HUES64 (cell line): ENCODE data around the gene IL17RB.

Experiments
- H3K27ac ChIP-seq: 2 replicates; pipeline ENCODE4 v1.7.0; 2013; ENCODE audit warnings: low read depth, low read length, inconsistent platforms
- H3K27me3 ChIP-seq: 2 replicates; pipeline ENCODE4 v1.6.1; 2013; ENCODE audit warnings: mild to moderate bottlenecking, low read length; ENCODE audit not compliant: insufficient read depth
- H3K36me3 ChIP-seq: 2 replicates; pipeline ENCODE4 v1.6.1; 2013; ENCODE audit warnings: mild to moderate bottlenecking, low read length; ENCODE audit not compliant: insufficient read depth
- H3K4me1 ChIP-seq: 2 replicates; pipeline ENCODE4 v1.6.1; 2013; ENCODE audit warnings: mild to moderate bottlenecking, low read length, moderate library complexity; ENCODE audit not compliant: insufficient read depth
- H3K4me3 ChIP-seq: 2 replicates; pipeline ENCODE4 v1.5.1; 2013; ENCODE audit warnings: mild to moderate bottlenecking, low read length, moderate library complexity
- H3K9ac ChIP-seq: 2 replicates; pipeline ENCODE4 v1.6.1; 2013; ENCODE audit warnings: mild to moderate bottlenecking, low read depth, low read length
- H3K9me3 ChIP-seq: 2 replicates; pipeline ENCODE4 v1.6.1; 2013; ENCODE audit warnings: low read depth, low read length; ENCODE audit not compliant: insufficient read depth
- WGBS: fragments of 150-250, 120-280 bp; methylation state at CpG from one replicate; pipeline ENCODE4 v1.1.7; 2013; ENCODE audit warnings: missing lambda C conversion rate; 5-methylcytosine and 5-hydroxymethylcytosine counted together

IL17RB gene

DNA sequence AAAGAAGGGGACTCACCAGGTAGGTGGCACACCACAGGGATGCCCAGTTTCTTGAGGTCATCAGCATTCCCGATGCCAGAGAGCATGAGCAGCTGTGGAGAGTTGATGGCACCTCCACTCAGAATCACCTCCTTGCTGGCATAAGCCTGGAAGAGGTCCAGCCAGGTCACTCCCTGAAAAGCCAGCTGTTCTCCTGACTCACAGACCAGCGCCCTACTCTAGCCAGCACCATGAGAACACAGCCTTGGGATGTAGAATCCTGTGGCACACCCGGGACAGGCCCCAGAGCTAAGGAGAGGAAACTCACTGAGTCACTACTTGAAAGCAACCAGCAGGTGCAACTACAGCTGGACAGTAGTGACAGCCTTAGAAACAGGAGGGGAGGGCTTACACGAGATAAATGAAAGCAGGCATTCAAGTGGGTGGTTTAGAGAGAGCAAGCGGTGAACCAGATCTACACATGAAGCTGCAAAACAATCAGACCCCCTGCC lies 24.7 kb upstream of the IL17RB start:
- Histone ChIP-seq H3K36me3 (peaks cover 29% of the 10 kb centered on the region), H3K27me3 (no peaks in the 10 kb centered on the region), H3K4me1 (no peaks in the 10 kb centered on the region), H3K4me3 (no peak overlapping the region), H3K27ac (no peak overlapping the region), H3K9ac (no peak overlapping the region), H3K9me3 (no peaks in the 10 kb centered on the region)
- 83% methylated on average over 5 of the region's 5 CpGs for WGBS

DNA sequence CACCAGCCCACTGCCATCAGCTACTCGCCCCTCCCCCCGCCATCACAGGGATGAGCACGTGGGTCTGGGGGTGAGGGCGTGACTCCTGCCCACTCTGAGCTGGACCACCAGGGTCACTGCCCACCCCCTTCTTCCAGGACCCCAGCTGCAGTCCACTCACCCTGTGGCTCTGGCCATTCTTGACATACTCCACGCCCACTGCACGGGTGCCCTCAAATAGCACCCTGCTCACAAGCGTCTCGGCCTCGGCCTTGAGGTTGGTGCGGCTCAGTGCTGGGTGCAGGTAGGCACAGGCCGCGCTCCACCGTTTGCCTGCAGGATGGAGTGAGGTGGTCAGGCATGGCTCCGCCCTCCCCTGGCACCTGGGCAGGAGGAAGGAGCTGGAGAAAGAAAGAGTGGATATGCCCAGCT lies 24.0 kb upstream of the IL17RB start:
- H3K9me3 ChIP-seq = no peaks in the 10 kb centered on the region
- H3K36me3 ChIP-seq = peaks cover 25% of the 10 kb centered on the region
- no peaks in the 10 kb centered on the region for H3K4me1 ChIP-seq
- H3K27me3 ChIP-seq = no peaks in the 10 kb centered on the region
- H3K27ac ChIP-seq = no peak overlapping the region
- no peak overlapping the region for H3K4me3 ChIP-seq
- no peak overlapping the region for H3K9ac ChIP-seq
- WGBS = 92% methylated on average over 14 of the region's 14 CpGs

- H3K4me3 ChIP-seq = no peak overlapping the region
- 94% methylated on average over 67 of the region's 67 CpGs for WGBS
- no peak overlapping the region for H3K9ac ChIP-seq
- H3K4me1 ChIP-seq = no peaks in the 10 kb centered on the region
- no peaks in the 10 kb centered on the region for H3K27me3 ChIP-seq
- H3K9me3 ChIP-seq = no peaks in the 10 kb centered on the region
- no peak overlapping the region for H3K27ac ChIP-seq
- H3K36me3 ChIP-seq = peaks cover 16% of the 10 kb centered on the region
Measured at GRCh38 chr3:53823026-53823955, 23.1 kb upstream of the IL17RB start.

DNA sequence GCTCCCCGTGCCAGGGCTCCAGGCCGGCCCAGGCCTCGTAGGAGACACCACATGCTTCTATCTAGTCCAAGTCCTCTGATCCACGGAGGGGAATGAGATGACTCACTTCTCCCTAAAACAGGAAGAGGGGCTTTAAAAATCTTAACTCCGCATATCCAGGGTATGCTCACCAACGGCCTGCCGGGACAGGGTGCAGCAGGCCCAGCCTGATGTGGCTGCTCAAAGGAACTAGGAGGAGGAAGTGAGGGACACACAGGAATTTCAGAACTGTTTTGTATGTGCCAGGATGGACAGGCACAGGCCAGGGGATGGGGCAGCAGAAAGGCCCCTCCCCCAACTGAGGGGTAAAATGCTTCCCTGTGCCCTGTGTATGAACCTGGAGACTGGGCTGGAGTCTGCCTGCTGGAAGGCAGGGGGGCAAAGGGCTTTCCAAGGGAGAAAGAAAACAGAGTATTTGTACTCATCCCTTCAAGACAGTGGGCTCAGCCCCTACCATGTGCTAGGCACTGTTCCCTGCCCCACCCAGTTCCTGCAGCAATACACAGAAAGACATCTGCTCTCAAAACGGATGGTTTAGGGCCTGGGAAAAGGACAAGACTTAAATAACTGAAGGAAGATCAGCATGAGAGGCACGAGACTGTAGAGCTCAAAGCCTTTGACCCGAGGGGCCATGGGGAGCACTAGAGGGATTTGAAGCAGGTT lies 22.3 kb upstream of the IL17RB start:
- H3K9me3 ChIP-seq = no peaks in the 10 kb centered on the region
- H3K4me3 ChIP-seq = no peak overlapping the region
- H3K27ac ChIP-seq = no peak overlapping the region
- no peak overlapping the region for H3K9ac ChIP-seq
- H3K36me3 ChIP-seq = peaks cover 8% of the 10 kb centered on the region
- H3K27me3 ChIP-seq = no peaks in the 10 kb centered on the region
- H3K4me1 ChIP-seq = no peaks in the 10 kb centered on the region
- 73% methylated on average over 10 of the region's 10 CpGs for WGBS

GRCh38 chr3:53824795-53825194 lies 21.6 kb upstream of the IL17RB start:
- no peak overlapping the region for H3K27ac ChIP-seq
- H3K9me3 ChIP-seq = no peaks in the 10 kb centered on the region
- no peak overlapping the region for H3K4me3 ChIP-seq
- H3K36me3 ChIP-seq = peaks cover 6% of the 10 kb centered on the region; the same call in 1 of the 2 replicates
- no peaks in the 10 kb centered on the region for H3K4me1 ChIP-seq
- H3K9ac ChIP-seq = no peak overlapping the region
- WGBS = 88% methylated on average over 4 of the region's 4 CpGs
- no peaks in the 10 kb centered on the region for H3K27me3 ChIP-seq

DNA sequence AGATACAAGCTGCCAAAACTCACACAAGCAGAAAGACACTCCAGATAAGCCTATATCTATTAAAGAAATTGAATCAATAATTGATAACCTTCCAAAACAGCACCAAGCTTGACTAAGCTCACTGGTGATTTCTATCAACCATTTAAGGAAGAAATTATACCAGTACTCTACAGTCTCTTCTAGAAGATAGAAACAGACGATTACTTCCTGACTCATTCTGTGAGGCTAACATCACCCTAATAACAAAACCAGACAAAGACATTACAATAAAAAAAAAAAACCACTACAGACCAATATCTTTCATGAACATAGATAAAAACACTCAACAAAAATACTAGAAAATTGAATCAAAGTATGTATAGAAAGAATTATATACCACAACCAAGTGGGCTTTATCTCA lies 20.3 kb upstream of the IL17RB start:
- 83% methylated on average over 1 of the region's 1 CpG for WGBS
- H3K4me1 ChIP-seq = no peaks in the 10 kb centered on the region
- no peaks in the 10 kb centered on the region for H3K9me3 ChIP-seq
- H3K9ac ChIP-seq = no peak overlapping the region
- H3K36me3 ChIP-seq = no peaks in the 10 kb centered on the region
- no peaks in the 10 kb centered on the region for H3K27me3 ChIP-seq
- H3K4me3 ChIP-seq = no peak overlapping the region
- no peak overlapping the region for H3K27ac ChIP-seq

GRCh38 chr3:53828581-53828980 lies 17.8 kb upstream of the IL17RB start:
- Histone ChIP-seq H3K9me3 (no peaks in the 10 kb centered on the region), H3K27me3 (no peaks in the 10 kb centered on the region), H3K4me1 (no peaks in the 10 kb centered on the region), H3K4me3 (no peak overlapping the region), H3K36me3 (no peaks in the 10 kb centered on the region), H3K9ac (no peak overlapping the region), H3K27ac (no peak overlapping the region)
- WGBS = 86% methylated on average over 1 of the region's 1 CpG

DNA sequence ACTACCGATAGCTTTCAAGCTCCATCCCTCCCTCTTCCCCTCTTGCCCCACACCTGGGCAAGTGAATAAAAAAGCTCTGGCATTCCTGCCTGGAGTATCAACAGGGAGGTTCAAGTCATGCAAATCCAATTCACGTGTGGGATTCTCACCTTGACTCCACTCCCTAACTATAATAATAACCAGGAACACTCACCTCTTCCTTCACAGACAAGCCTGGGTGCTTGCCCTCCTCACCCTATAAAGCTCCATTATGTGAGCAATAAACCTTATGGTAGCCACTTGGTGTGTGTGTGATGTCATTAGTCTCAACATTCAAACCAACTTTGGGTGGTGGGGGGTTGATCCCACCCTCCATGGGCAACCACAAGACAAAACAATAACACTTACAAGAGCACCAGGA lies 16.8 kb upstream of the IL17RB start:
- 85% methylated on average over 2 of the region's 2 CpGs for WGBS
- no peaks in the 10 kb centered on the region for H3K4me1 ChIP-seq
- H3K36me3 ChIP-seq = no peaks in the 10 kb centered on the region
- H3K27ac ChIP-seq = no peak overlapping the region
- H3K9me3 ChIP-seq = no peaks in the 10 kb centered on the region
- no peak overlapping the region for H3K9ac ChIP-seq
- no peaks in the 10 kb centered on the region for H3K27me3 ChIP-seq
- H3K4me3 ChIP-seq = no peak overlapping the region

GRCh38 chr3:53830944-53831343 lies 15.4 kb upstream of the IL17RB start:
- H3K9ac ChIP-seq = no peak overlapping the region
- H3K4me1 ChIP-seq = no peaks in the 10 kb centered on the region
- H3K9me3 ChIP-seq = no peaks in the 10 kb centered on the region
- no peak overlapping the region for H3K4me3 ChIP-seq
- H3K27me3 ChIP-seq = no peaks in the 10 kb centered on the region
- 93% methylated on average over 6 of the region's 6 CpGs for WGBS
- no peaks in the 10 kb centered on the region for H3K36me3 ChIP-seq
- H3K27ac ChIP-seq = no peak overlapping the region

DNA sequence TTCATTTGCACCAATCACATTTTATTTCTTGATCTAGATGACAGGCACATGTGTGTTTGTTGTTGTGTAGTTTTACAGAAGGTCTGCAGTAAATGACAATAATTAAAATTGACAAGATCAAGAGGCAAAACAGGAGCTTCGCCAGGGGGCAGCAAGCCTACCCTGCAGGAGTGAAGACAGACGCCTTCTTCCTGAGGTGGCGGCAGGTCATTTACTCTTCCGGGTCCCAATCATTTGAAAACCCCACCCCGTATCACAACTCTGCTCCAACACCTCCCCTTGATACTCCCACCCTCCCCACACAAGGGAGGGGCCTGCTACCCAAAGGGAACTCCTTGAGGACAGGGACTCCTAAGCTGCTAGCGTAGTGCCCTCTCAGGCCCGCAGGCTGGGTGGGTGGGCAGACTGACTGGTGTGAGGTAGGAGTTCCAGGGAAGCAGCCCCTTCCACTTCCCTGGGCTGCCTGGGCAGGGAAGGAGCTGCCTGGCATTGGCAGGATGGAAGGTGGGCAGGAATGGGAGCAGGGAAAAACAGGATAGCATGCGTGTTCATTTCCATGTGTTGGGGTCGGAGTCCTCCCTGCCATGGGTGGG lies 13.2 kb upstream of the IL17RB start:
- no peaks in the 10 kb centered on the region for H3K36me3 ChIP-seq
- 91% methylated on average over 9 of the region's 9 CpGs for WGBS
- no peaks in the 10 kb centered on the region for H3K9me3 ChIP-seq
- H3K27me3 ChIP-seq = no peaks in the 10 kb centered on the region
- no peak overlapping the region for H3K27ac ChIP-seq
- H3K4me1 ChIP-seq = no peaks in the 10 kb centered on the region
- H3K9ac ChIP-seq = no peak overlapping the region
- no peak overlapping the region for H3K4me3 ChIP-seq

DNA sequence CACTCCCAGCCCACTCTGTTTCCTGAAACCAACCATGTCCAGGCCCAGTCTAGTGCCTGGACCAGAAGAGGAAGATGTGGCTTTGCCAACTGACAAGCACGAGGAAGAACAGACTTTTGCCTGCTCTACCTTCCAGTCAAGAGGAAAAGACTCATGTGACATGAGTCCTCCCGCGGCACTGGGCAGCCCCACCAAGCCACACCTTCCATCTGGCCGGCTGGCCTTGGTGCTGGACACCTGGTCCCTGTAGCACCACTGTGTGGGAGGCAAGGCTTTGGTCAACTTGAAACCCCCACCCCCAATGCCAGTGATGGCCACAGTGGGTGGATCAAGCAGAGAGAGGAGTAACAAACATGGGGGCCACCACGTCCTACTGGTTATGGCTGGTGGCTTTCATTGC lies 12.7 kb upstream of the IL17RB start:
- Histone ChIP-seq H3K27ac (no peak overlapping the region), H3K4me1 (no peaks in the 10 kb centered on the region), H3K9me3 (no peaks in the 10 kb centered on the region), H3K36me3 (no peaks in the 10 kb centered on the region), H3K27me3 (no peaks in the 10 kb centered on the region), H3K9ac (no peak overlapping the region), H3K4me3 (no peak overlapping the region)
- WGBS = 93% methylated on average over 5 of the region's 5 CpGs
